GM12878 (cell line): ENCODE measurements around the gene GPR152. TPM values are rescaled to one million over a fixed set of nuclear protein-coding genes. Genes with fewer than 3 reads are reported as not detected.

ENCODE experiments used
- CEBPB ChIP-seq, 2 experiments: fragments of 150-350 bp in 1 of 2; IDR thresholded peaks; 2 replicates each; pipeline ENCODE4 v1.6.1; 2012 to 2014; ENCODE audit warnings: low read depth in 2 of 2, low read length in 2 of 2, borderline replicate concordance in 1 of 2, inconsistent platforms in 1 of 2
- CEBPZ ChIP-seq: fragments of 150-350 bp; IDR thresholded peaks from 2 replicates; pipeline ENCODE4 v1.6.1; 2016; ENCODE audit warnings: low read depth, low read length
- CUX1 ChIP-seq: IDR thresholded peaks from 2 replicates; pipeline ENCODE4 v1.6.1; 2012; ENCODE audit warnings: improper control_type of control experiment, low read depth, low read length; ENCODE audit not compliant: insufficient replicate concordance
- FOXK2 ChIP-seq: fragments of 450-650 bp; IDR thresholded peaks from 2 replicates; pipeline ENCODE4 v1.6.1; 2017; ENCODE audit warnings: mild to moderate bottlenecking, moderate library complexity
- HDGF ChIP-seq: fragments of 450-650 bp; IDR thresholded peaks from 2 replicates; pipeline ENCODE4 v1.6.1; 2016; ENCODE audit warnings: antibody characterized with exemption
- IKZF2 ChIP-seq, 2 experiments: fragments of 450-650 bp; IDR thresholded peaks; 2 replicates each; pipeline ENCODE4 v1.6.1; 2017; ENCODE audit warnings: mild to moderate bottlenecking in 2 of 2, moderate library complexity in 2 of 2
- IRF4 ChIP-seq: IDR thresholded peaks from 2 replicates; pipeline ENCODE4 v1.6.1; 2011; ENCODE audit warnings: low read depth, low read length
- IRF5 ChIP-seq: fragments of 450-650 bp; IDR thresholded peaks from 2 replicates; pipeline ENCODE4 v1.6.1; 2017; ENCODE audit warnings: borderline replicate concordance
- JUND ChIP-seq: IDR thresholded peaks from 2 replicates; pipeline ENCODE4 v1.6.1; 2012; ENCODE audit warnings: low read depth, mild to moderate bottlenecking, low read length, improper control_type of control experiment, moderate library complexity
- MLLT1 ChIP-seq: fragments of 450-650 bp; IDR thresholded peaks from 2 replicates; pipeline ENCODE4 v1.6.1; 2016; ENCODE audit warnings: mild to moderate bottlenecking
- NBN ChIP-seq: fragments of 450-650 bp; IDR thresholded peaks from 2 replicates; pipeline ENCODE4 v1.6.1; 2016
- NFYA ChIP-seq: IDR thresholded peaks from 2 replicates; pipeline ENCODE4 v1.6.1; 2011; ENCODE audit warnings: low read depth, mild to moderate bottlenecking, low read length, improper control_type of control experiment, borderline replicate concordance
- PAX8 ChIP-seq: fragments of 450-650 bp; IDR thresholded peaks from 2 replicates; pipeline ENCODE4 v1.6.1; 2017; ENCODE audit warnings: mild to moderate bottlenecking, moderate library complexity
- POLR2AphosphoS5 ChIP-seq: IDR thresholded peaks from 2 replicates; pipeline ENCODE4 v1.6.1; 2011; ENCODE audit warnings: mild to moderate bottlenecking, low read length, inconsistent platforms
- RB1 ChIP-seq: fragments of 450-650 bp; formaldehyde crosslinking; IDR thresholded peaks from 2 replicates; pipeline ENCODE4 v1.6.1; 2017; ENCODE audit warnings: mild to moderate bottlenecking, borderline replicate concordance
- RUNX3 ChIP-seq: IDR thresholded peaks from 2 replicates; pipeline ENCODE4 v1.6.1; 2012; ENCODE audit warnings: low read length, inconsistent platforms
- SMAD5 ChIP-seq: IDR thresholded peaks from 2 replicates; pipeline ENCODE4 v1.6.1; 2016; ENCODE audit warnings: antibody characterized with exemption, low read depth
- SUZ12 ChIP-seq: fragments of 200-600 bp; sonication (generic); IDR thresholded peaks from one replicate; pipeline ENCODE4 v1.6.1; 2018; ENCODE audit warnings: antibody characterized with exemption, mild to moderate bottlenecking; ENCODE audit not compliant: unreplicated experiment
- TCF3 ChIP-seq: IDR thresholded peaks from 2 replicates; pipeline ENCODE4 v1.6.1; 2012; ENCODE audit warnings: low read depth, mild to moderate bottlenecking, low read length, borderline replicate concordance; ENCODE audit not compliant: insufficient read depth
- ZBED1 ChIP-seq: IDR thresholded peaks from 2 replicates; pipeline ENCODE4 v1.6.1; 2016; ENCODE audit warnings: borderline replicate concordance
- ZNF274 ChIP-seq: IDR thresholded peaks from one replicate; pipeline ENCODE4 v1.8.0; 2011; ENCODE audit not compliant: insufficient read length, insufficient read depth
- polyA plus RNA-seq, 11 experiments: library from polyadenylated mRNA; depleted of rRNA in 4 of 11; unstranded in 6 of 11; stranded (reverse) in 5 of 11; fragments of >200 nt; fragmentation: Nextera tagmentation in 4 of 11; fragmentation: Illumina TruSeq in 1 of 11; extraction: Ambion mirVana in 4 of 11; extraction: Trizol in 1 of 11; gene quantifications; 1 replicate in 1 of 11; 2 replicates in 10 of 11; pipeline versions ENCODE4 v1.2.1 to v1.2.3, GENCODE V29; 2011 to 2016; ENCODE audit warnings: inconsistent platforms in 2 of 11, missing spikeins in 2 of 11, low read depth in 1 of 11
- total RNA-seq, 4 experiments: library from RNA; depleted of rRNA in 3 of 4; stranded (reverse); fragments of >200 nt in 3 of 4; fragmentation: Illumina TruSeq in 1 of 4; extraction: Trizol in 1 of 4; gene quantifications; 2 replicates each; pipeline versions ENCODE4 v1.2.1 to v1.2.3, GENCODE V29; 2013 to 2021

Gene GPR152
- total and polyA plus RNA-seq, 10 of the 15 experiments (the other 5 are each of a cell fraction or from before 2014, with no cell fraction given), result not detected

- TF ChIP-seq FOXK2 (no peak), TCF3 (peak; percentile 99), RUNX3 (no peak), IRF5 (no peak), HDGF (0 out of 2 replicates have a peak, but pooled peaks have one; percentile 89), CEBPB (IDR thresholded peaks at IDR 0.05; ENCODE audit: borderline replicate concordance in 1 of 2, low read depth in 2 of 2, low read length in 2 of 2) (no peak), CEBPZ (no peak), JUND (no peak), ZNF274 (no peak), NBN (peak; percentile 99), SMAD5 (peak; percentile 56), MLLT1 (peak; percentile 80), CUX1 (no peak), NFYA (no peak), RB1 (peak; percentile 49; the same call in 1 of the 2 replicates), IRF4 (peak; percentile 74), SUZ12 (no peak), ZBED1 (peak; percentile 74; the same call in 1 of the 2 replicates), POLR2AphosphoS5 (peak; percentile 15), PAX8 (no peak), IKZF2 (IDR thresholded peaks at IDR 0.05) (peak; percentile 70 to 78)
Observed at GRCh38 chr11:67436459-67437081, 16.0 kb downstream of the GPR152 start (continued).
